ENCODE data around the gene ELMO1.

Gene ELMO1

GRCh38 chr7:37309493-37309892 is 139.2 kb downstream of the ELMO1 start:
- Histone ChIP-seq H3K4me3 (ENCODE audit: low read depth, low read length) (no peak overlapping the region), H3K27me3 (ENCODE audit: control insufficient read depth, insufficient read depth, low read length) (no peaks in the 10 kb centered on the region), H3K36me3 (ENCODE audit: control insufficient read depth, insufficient read depth, low read length) (no peaks in the 10 kb centered on the region), H3K9ac (ENCODE audit: low read depth, low read length) (no peak overlapping the region), H3K27ac (ENCODE audit: low read depth, low read length) (no peak overlapping the region), H3K9me3 (ENCODE audit: control insufficient read depth, insufficient read depth, low read length) (no peaks in the 10 kb centered on the region), H3K4me1 (ENCODE audit: control insufficient read depth, insufficient read depth, low read length) (0 out of 2 replicates have a peak, but pooled peaks cover 3% of the 10 kb centered on the region)

- no peak overlapping the region for H3K27ac ChIP-seq (ENCODE audit: low read depth, low read length)
Observed at GRCh38 chr7:37304921-37305320, 143.7 kb downstream of the ELMO1 start.

GRCh38 chr7:37297546-37297945 is 151.1 kb downstream of the ELMO1 start:
- no peak overlapping the region for H3K9ac ChIP-seq (ENCODE audit: low read depth, low read length)
- H3K4me1 ChIP-seq (ENCODE audit: control insufficient read depth, insufficient read depth, low read length): no peaks in the 10 kb centered on the region

More at GRCh38 chr7:37304921-37305320, 143.7 kb downstream of the ELMO1 start:
- Histone ChIP-seq H3K9me3 (ENCODE audit: control insufficient read depth, insufficient read depth, low read length) (no peaks in the 10 kb centered on the region), H3K36me3 (ENCODE audit: control insufficient read depth, insufficient read depth, low read length) (no peaks in the 10 kb centered on the region), H3K4me1 (ENCODE audit: control insufficient read depth, insufficient read depth, low read length) (0 out of 2 replicates have a peak, but pooled peaks cover 3% of the 10 kb centered on the region), H3K27me3 (ENCODE audit: control insufficient read depth, insufficient read depth, low read length) (no peaks in the 10 kb centered on the region), H3K4me3 (ENCODE audit: low read depth, low read length) (no peak overlapping the region), H3K9ac (ENCODE audit: low read depth, low read length) (no peak overlapping the region)

GRCh38 chr7:37295401-37295800 is 153.3 kb downstream of the ELMO1 start:
- H3K9ac ChIP-seq (ENCODE audit: low read depth, low read length): no peak overlapping the region
- no peaks in the 10 kb centered on the region for H3K9me3 ChIP-seq (ENCODE audit: control insufficient read depth, insufficient read depth, low read length)
- no peak overlapping the region for H3K4me3 ChIP-seq (ENCODE audit: low read depth, low read length)
- no peaks in the 10 kb centered on the region for H3K27me3 ChIP-seq (ENCODE audit: control insufficient read depth, insufficient read depth, low read length)
- H3K27ac ChIP-seq (ENCODE audit: low read depth, low read length): no peak overlapping the region
- H3K4me1 ChIP-seq (ENCODE audit: control insufficient read depth, insufficient read depth, low read length): no peaks in the 10 kb centered on the region
- H3K36me3 ChIP-seq (ENCODE audit: control insufficient read depth, insufficient read depth, low read length): no peaks in the 10 kb centered on the region

More at GRCh38 chr7:37297546-37297945, 151.1 kb downstream of the ELMO1 start:
- H3K27me3 ChIP-seq (ENCODE audit: control insufficient read depth, insufficient read depth, low read length): no peaks in the 10 kb centered on the region
- no peak overlapping the region for H3K27ac ChIP-seq (ENCODE audit: low read depth, low read length)
- no peaks in the 10 kb centered on the region for H3K36me3 ChIP-seq (ENCODE audit: control insufficient read depth, insufficient read depth, low read length)
- no peak overlapping the region for H3K4me3 ChIP-seq (ENCODE audit: low read depth, low read length)
- H3K9me3 ChIP-seq (ENCODE audit: control insufficient read depth, insufficient read depth, low read length): no peaks in the 10 kb centered on the region

GRCh38 chr7:37290731-37291130 is 157.9 kb downstream of the ELMO1 start:
- Histone ChIP-seq H3K4me3 (ENCODE audit: low read depth, low read length) (no peak overlapping the region), H3K36me3 (ENCODE audit: control insufficient read depth, insufficient read depth, low read length) (no peaks in the 10 kb centered on the region), H3K27me3 (ENCODE audit: control insufficient read depth, insufficient read depth, low read length) (no peaks in the 10 kb centered on the region), H3K27ac (ENCODE audit: low read depth, low read length) (no peak overlapping the region), H3K9me3 (ENCODE audit: control insufficient read depth, insufficient read depth, low read length) (no peaks in the 10 kb centered on the region), H3K9ac (ENCODE audit: low read depth, low read length) (no peak overlapping the region), H3K4me1 (ENCODE audit: control insufficient read depth, insufficient read depth, low read length) (no peaks in the 10 kb centered on the region)

GRCh38 chr7:37289781-37290180 is 158.9 kb downstream of the ELMO1 start:
- H3K27ac ChIP-seq (ENCODE audit: low read depth, low read length): no peak overlapping the region
- no peaks in the 10 kb centered on the region for H3K36me3 ChIP-seq (ENCODE audit: control insufficient read depth, insufficient read depth, low read length)

GRCh38 chr7:37289367-37289766 is 159.3 kb downstream of the ELMO1 start:
- H3K4me3 ChIP-seq (ENCODE audit: low read depth, low read length): no peak overlapping the region
- H3K27me3 ChIP-seq (ENCODE audit: control insufficient read depth, insufficient read depth, low read length): no peaks in the 10 kb centered on the region
- H3K9ac ChIP-seq (ENCODE audit: low read depth, low read length): no peak overlapping the region
- no peaks in the 10 kb centered on the region for H3K4me1 ChIP-seq (ENCODE audit: control insufficient read depth, insufficient read depth, low read length)
- no peaks in the 10 kb centered on the region for H3K9me3 ChIP-seq (ENCODE audit: control insufficient read depth, insufficient read depth, low read length)
- no peak overlapping the region for H3K27ac ChIP-seq (ENCODE audit: low read depth, low read length)
- no peaks in the 10 kb centered on the region for H3K36me3 ChIP-seq (ENCODE audit: control insufficient read depth, insufficient read depth, low read length)

More at GRCh38 chr7:37289781-37290180, 158.9 kb downstream of the ELMO1 start:
- Histone ChIP-seq H3K9ac (ENCODE audit: low read depth, low read length) (no peak overlapping the region), H3K4me3 (ENCODE audit: low read depth, low read length) (no peak overlapping the region), H3K27me3 (ENCODE audit: control insufficient read depth, insufficient read depth, low read length) (no peaks in the 10 kb centered on the region), H3K4me1 (ENCODE audit: control insufficient read depth, insufficient read depth, low read length) (no peaks in the 10 kb centered on the region), H3K9me3 (ENCODE audit: control insufficient read depth, insufficient read depth, low read length) (no peaks in the 10 kb centered on the region)

GRCh38 chr7:37287131-37287855 is 161.4 kb downstream of the ELMO1 start:
- H3K27ac ChIP-seq (ENCODE audit: low read depth, low read length): no peak overlapping the region
- H3K27me3 ChIP-seq (ENCODE audit: control insufficient read depth, insufficient read depth, low read length): no peaks in the 10 kb centered on the region
- no peaks in the 10 kb centered on the region for H3K36me3 ChIP-seq (ENCODE audit: control insufficient read depth, insufficient read depth, low read length)
- H3K9me3 ChIP-seq (ENCODE audit: control insufficient read depth, insufficient read depth, low read length): no peaks in the 10 kb centered on the region
- no peak overlapping the region for H3K9ac ChIP-seq (ENCODE audit: low read depth, low read length)
- no peak overlapping the region for H3K4me3 ChIP-seq (ENCODE audit: low read depth, low read length)
- H3K4me1 ChIP-seq (ENCODE audit: control insufficient read depth, insufficient read depth, low read length): no peaks in the 10 kb centered on the region

GRCh38 chr7:37286454-37286832 is 162.2 kb downstream of the ELMO1 start:
- no peaks in the 10 kb centered on the region for H3K9me3 ChIP-seq (ENCODE audit: control insufficient read depth, insufficient read depth, low read length)
- no peaks in the 10 kb centered on the region for H3K27me3 ChIP-seq (ENCODE audit: control insufficient read depth, insufficient read depth, low read length)
- no peak overlapping the region for H3K4me3 ChIP-seq (ENCODE audit: low read depth, low read length)
- H3K4me1 ChIP-seq (ENCODE audit: control insufficient read depth, insufficient read depth, low read length): peaks cover 3% of the 10 kb centered on the region; the same call in 1 of the 2 replicates
- no peak overlapping the region for H3K27ac ChIP-seq (ENCODE audit: low read depth, low read length)
- no peak overlapping the region for H3K9ac ChIP-seq (ENCODE audit: low read depth, low read length)
- H3K36me3 ChIP-seq (ENCODE audit: control insufficient read depth, insufficient read depth, low read length): no peaks in the 10 kb centered on the region

- H3K9ac ChIP-seq (ENCODE audit: low read depth, low read length): no peak overlapping the region
- no peak overlapping the region for H3K27ac ChIP-seq (ENCODE audit: low read depth, low read length)
- H3K4me1 ChIP-seq (ENCODE audit: control insufficient read depth, insufficient read depth, low read length): peaks cover 5% of the 10 kb centered on the region; the same call in 1 of the 2 replicates
- no peak overlapping the region for H3K4me3 ChIP-seq (ENCODE audit: low read depth, low read length)
- H3K36me3 ChIP-seq (ENCODE audit: control insufficient read depth, insufficient read depth, low read length): no peaks in the 10 kb centered on the region
- no peaks in the 10 kb centered on the region for H3K27me3 ChIP-seq (ENCODE audit: control insufficient read depth, insufficient read depth, low read length)
- no peaks in the 10 kb centered on the region for H3K9me3 ChIP-seq (ENCODE audit: control insufficient read depth, insufficient read depth, low read length)
Observed at GRCh38 chr7:37285706-37286453, 162.8 kb downstream of the ELMO1 start.

GRCh38 chr7:37284805-37285231 is 163.8 kb downstream of the ELMO1 start:
- Histone ChIP-seq H3K27me3 (ENCODE audit: control insufficient read depth, insufficient read depth, low read length) (no peaks in the 10 kb centered on the region), H3K4me1 (ENCODE audit: control insufficient read depth, insufficient read depth, low read length) (peaks cover 5% of the 10 kb centered on the region; the same call in 1 of the 2 replicates), H3K9me3 (ENCODE audit: control insufficient read depth, insufficient read depth, low read length) (no peaks in the 10 kb centered on the region), H3K27ac (ENCODE audit: low read depth, low read length) (no peak overlapping the region), H3K9ac (ENCODE audit: low read depth, low read length) (no peak overlapping the region), H3K4me3 (ENCODE audit: low read depth, low read length) (no peak overlapping the region), H3K36me3 (ENCODE audit: control insufficient read depth, insufficient read depth, low read length) (no peaks in the 10 kb centered on the region)

Data from HUES48 (cell line).